KMS-11 (cell line): ENCODE data around the gene ITFG2.

Source experiments
- H2AFZ ChIP-seq: fragments of 200-600 bp; sonication (generic); 2 replicates; pipeline ENCODE4 v1.6.1; 2016; ENCODE audit warnings: antibody characterized with exemption, mixed run types, low read depth
- H3K27ac ChIP-seq: fragments of 200-600 bp; sonication (generic); 2 replicates; pipeline ENCODE4 v1.6.1; 2016; ENCODE audit warnings: mild to moderate bottlenecking, mixed run types
- H3K27me3 ChIP-seq: fragments of 200-600 bp; sonication (generic); 2 replicates; pipeline ENCODE4 v1.6.1; 2017; ENCODE audit warnings: mild to moderate bottlenecking, low read depth, mixed run types, moderate library complexity; ENCODE audit not compliant: insufficient read depth
- H3K36me3 ChIP-seq: fragments of 200-600 bp; sonication (generic); 2 replicates; pipeline ENCODE4 v1.6.1; 2017; ENCODE audit warnings: mild to moderate bottlenecking, mixed run types; ENCODE audit not compliant: insufficient read depth
- H3K4me1 ChIP-seq: fragments of 200-600 bp; sonication (generic); 2 replicates; pipeline ENCODE4 v1.6.1; 2016; ENCODE audit warnings: mild to moderate bottlenecking, low read depth, mixed run types; ENCODE audit not compliant: poor library complexity, severe bottlenecking
- H3K4me2 ChIP-seq: fragments of 200-600 bp; sonication (generic); 2 replicates; pipeline ENCODE4 v1.7.0; 2016; ENCODE audit warnings: mild to moderate bottlenecking, mixed run types
- H3K4me3 ChIP-seq: fragments of 200-600 bp; sonication (generic); IDR thresholded peaks from 2 replicates; pipeline ENCODE4 v1.6.1; 2017; ENCODE audit warnings: low read depth, low read length, mixed read lengths; ENCODE audit not compliant: insufficient read depth
- H3K79me2 ChIP-seq: fragments of 200-600 bp; sonication (generic); 2 replicates; pipeline ENCODE4 v1.6.1; 2016; ENCODE audit warnings: low read depth, mixed run types; ENCODE audit not compliant: insufficient read depth
- H3K9ac ChIP-seq: fragments of 200-600 bp; sonication (generic); 2 replicates; pipeline ENCODE4 v1.6.1; 2016; ENCODE audit warnings: mild to moderate bottlenecking, mixed run types
- H4K20me1 ChIP-seq: fragments of 200-600 bp; sonication (generic); 2 replicates; pipeline ENCODE4 v1.6.1; 2016; ENCODE audit warnings: mild to moderate bottlenecking, mixed run types; ENCODE audit not compliant: insufficient read depth
- CTCF ChIP-seq: fragments of 200-600 bp; sonication (generic); conservative IDR thresholded peaks from 2 replicates; pipeline ENCODE4 v1.6.1; 2017; ENCODE audit warnings: low read depth, mild to moderate bottlenecking, antibody characterized with exemption, low read length, moderate library complexity, mixed read lengths

The ITFG2 gene

GRCh38 chr12:2833810-2834209 is 21.3 kb downstream of the ITFG2 start:
- H3K9ac ChIP-seq, result no peak overlapping the region
- H2AFZ ChIP-seq, result no peak overlapping the region
- H3K4me2 ChIP-seq, result no peak overlapping the region
- H3K36me3 ChIP-seq, result no peaks in the 10 kb centered on the region
- no peak overlapping the region for H3K27ac ChIP-seq
- H4K20me1 ChIP-seq, result no peaks in the 10 kb centered on the region
- no peak overlapping the region for H3K4me3 ChIP-seq
- H3K79me2 ChIP-seq, result no peaks in the 10 kb centered on the region
- no peaks in the 10 kb centered on the region for H3K4me1 ChIP-seq
- H3K27me3 ChIP-seq, result no peaks in the 10 kb centered on the region
- no peak for TF ChIP-seq CTCF

GRCh38 chr12:2834581-2835491 is 22.4 kb downstream of the ITFG2 start, which contains the start of gene NRIP2:
NRIP2 (minus strand) TSS chr12:2835035; CDS start chr12:2834983, 52 bp downstream.
- no peaks in the 10 kb centered on the region for H3K36me3 ChIP-seq
- no peaks in the 10 kb centered on the region for H3K79me2 ChIP-seq
- no peak within 1 kb of the TSS for H2AFZ ChIP-seq
- TF ChIP-seq CTCF, result no peak
- no peak within 1 kb of the TSS for H3K4me3 ChIP-seq
- no peak within 1 kb of the TSS for H3K9ac ChIP-seq
- no peaks in the 10 kb centered on the region for H3K4me1 ChIP-seq
- no peak within 1 kb of the TSS for H3K27ac ChIP-seq
- H3K27me3 ChIP-seq, result no peaks in the 10 kb centered on the region
- H4K20me1 ChIP-seq, result no peaks in the 10 kb centered on the region
- no peak within 1 kb of the TSS for H3K4me2 ChIP-seq

- H3K4me2 ChIP-seq, result no peak overlapping the region
- H2AFZ ChIP-seq, result no peak overlapping the region
- no peak overlapping the region for H3K27ac ChIP-seq
- H3K9ac ChIP-seq, result no peak overlapping the region
- no peaks in the 10 kb centered on the region for H4K20me1 ChIP-seq
- no peaks in the 10 kb centered on the region for H3K4me1 ChIP-seq
- H3K4me3 ChIP-seq, result no peak overlapping the region
- H3K36me3 ChIP-seq, result no peaks in the 10 kb centered on the region
- H3K79me2 ChIP-seq, result no peaks in the 10 kb centered on the region
- H3K27me3 ChIP-seq, result no peaks in the 10 kb centered on the region
- TF ChIP-seq CTCF, result no peak
These were observed 23.4 kb downstream of the ITFG2 start for GRCh38 chr12:2835691-2836403.

- H4K20me1 ChIP-seq, result no peaks in the 10 kb centered on the region
- no peak overlapping the region for H2AFZ ChIP-seq
- no peak overlapping the region for H3K4me3 ChIP-seq
- no peaks in the 10 kb centered on the region for H3K27me3 ChIP-seq
- H3K27ac ChIP-seq, result no peak overlapping the region
- no peak overlapping the region for H3K9ac ChIP-seq
- no peaks in the 10 kb centered on the region for H3K4me1 ChIP-seq
- H3K79me2 ChIP-seq, result no peaks in the 10 kb centered on the region
- H3K4me2 ChIP-seq, result no peak overlapping the region
- TF ChIP-seq CTCF, result no peak
- H3K36me3 ChIP-seq, result no peaks in the 10 kb centered on the region
These were observed 24.1 kb downstream of the ITFG2 start for GRCh38 chr12:2836574-2836973.
